Fibroblast of upper back skin (primary cell): ENCODE measurements around the gene BCAR1.
"Not testable (repeated sequence)": the region's sequence is repeated elsewhere in the genome, so short reads cannot be mapped to it uniquely, and the experiment has no call there.

ENCODE experiments used
- DNase-seq: peaks from one replicate; pipeline ENCODE4 v3.0.0-alpha.2; 2013

Gene BCAR1

DNA sequence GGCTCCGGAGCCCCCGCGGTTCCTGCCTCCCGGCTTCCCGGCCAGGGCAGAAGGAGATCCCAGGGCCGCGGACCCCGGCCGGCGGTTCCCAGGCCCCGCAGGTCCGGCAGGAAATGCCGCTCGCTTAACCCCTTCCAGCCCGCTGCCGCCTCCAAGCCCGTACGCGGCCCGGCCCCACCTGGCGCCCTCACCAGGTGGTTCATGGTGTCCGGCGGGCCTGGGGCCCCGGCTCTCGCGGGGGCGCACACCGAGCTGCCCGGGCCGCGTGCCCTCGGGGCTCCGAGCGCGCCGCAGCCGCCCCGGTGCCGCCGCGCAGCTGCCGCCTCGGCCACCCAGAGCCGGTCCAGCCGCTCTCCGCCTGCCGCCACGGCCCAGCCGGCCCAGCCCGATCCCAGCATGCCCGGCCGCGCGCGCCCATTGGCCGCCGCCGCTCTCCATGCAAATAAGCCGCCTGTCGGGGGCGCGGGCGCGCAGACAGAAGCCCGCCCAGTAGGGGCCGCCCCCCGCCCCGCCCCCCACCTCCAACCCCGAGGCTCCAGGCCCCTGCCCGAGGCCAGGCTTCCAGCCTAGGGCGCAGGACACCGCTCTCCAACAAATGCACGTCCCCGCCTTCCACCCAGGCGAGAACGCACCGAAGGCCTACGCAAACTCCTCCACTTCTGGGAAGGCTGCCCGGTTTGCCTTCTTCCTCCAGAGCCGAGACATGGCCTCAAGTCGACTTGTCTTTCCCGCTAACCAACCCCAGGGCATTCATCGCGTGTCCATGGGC, at the start of gene BCAR1:
BCAR1 (minus strand) TSS at position 345 of the 769 bp plus-strand sequence; CDS start at position 203, 142 bp downstream.
- DNase-seq = peak; percentile 89

DNA sequence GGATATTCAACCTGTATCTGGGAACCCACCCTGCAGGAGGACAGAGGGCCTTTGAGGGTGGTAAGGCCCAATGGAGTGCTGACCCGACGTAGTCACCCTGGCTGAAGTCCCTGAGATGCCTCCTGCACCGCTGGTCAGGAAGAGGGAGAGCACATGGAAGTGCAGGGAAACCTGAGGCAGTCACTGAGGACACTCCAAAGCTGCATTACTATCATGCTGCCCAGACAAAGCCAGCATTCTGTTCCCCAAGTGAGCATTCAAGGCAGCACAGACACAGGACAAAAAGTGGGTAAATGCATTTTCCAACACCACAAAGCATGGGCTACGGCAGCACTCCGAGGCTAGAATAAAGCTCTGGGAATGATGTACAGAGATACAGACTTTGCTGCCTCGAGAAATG, 46.8 kb upstream of the BCAR1 start:
- no peak for DNase-seq

DNA sequence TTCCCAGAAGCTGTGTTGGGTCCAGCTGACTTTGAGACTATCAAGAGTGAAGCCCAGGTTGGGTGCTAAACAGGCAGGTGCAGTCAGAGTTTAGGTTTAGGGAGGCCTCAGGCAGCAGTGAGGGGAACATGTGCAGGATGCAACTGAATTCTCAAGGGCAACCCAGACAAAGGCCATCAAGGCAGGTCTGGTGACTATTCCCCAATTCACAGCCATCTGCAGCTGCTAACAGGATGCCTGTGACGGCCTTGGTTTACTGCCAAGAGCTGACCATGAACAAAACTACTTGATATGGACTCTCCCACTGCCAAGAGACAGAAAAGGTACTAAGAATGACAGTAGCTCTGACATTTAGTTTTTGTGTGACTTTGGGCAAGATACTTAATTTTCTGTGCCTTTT, 45.2 kb upstream of the BCAR1 start:
- no peak for DNase-seq

GRCh38 chr16:75294773-75295459, 43.5 kb upstream of the BCAR1 start:
- DNase-seq = peak; percentile 46

- DNase-seq = no peak
Observed at GRCh38 chr16:75293772-75294171, 42.3 kb upstream of the BCAR1 start.

GRCh38 chr16:75293173-75293572, 41.7 kb upstream of the BCAR1 start:
- no peak for DNase-seq

DNA sequence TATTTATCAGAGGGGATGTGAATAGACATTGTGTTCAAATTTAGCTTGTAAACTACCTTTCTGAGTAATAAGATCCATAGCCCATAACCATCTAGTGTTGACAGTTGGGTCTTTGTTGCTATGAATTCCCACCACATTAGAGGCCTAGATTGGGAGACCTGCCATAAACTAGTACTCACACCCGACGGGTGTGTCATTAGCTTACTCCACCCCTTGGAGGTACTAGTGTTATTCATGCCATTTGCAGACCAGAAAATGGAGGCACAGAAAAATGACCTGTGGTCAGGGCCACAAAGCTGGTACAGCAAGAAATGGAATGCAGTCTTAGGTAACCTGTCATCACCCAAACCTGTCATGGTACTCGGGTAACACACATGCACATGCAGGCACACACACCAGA, 41.3 kb upstream of the BCAR1 start:
- no peak for DNase-seq

- DNase-seq = no peak
Observed at GRCh38 chr16:75289189-75289588, 37.8 kb upstream of the BCAR1 start.

DNA sequence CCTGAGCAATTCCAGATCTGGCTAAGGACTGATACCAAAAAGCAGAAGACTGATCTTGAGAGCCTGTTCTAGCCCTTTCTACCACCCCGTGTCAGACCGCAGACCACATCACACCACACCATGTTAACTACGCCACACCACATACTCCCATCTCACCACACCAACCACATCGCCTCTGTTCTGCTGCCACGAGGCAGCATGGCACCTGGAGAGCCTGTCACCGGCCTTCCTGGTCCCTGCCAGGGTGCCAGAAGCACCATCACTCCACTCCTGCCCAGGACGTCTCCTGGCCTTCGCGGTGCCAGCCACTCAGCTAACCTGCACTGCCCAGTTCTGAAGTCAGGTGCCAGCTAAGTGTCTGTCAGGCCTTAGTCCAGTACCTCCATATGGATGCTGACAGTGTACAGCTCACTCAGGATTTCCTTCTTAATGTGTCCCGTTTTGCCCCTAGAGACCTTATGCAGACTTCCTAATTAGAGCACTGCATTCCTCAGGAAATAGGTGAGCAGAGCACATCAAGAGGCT, 37.2 kb upstream of the BCAR1 start:
- no peak for DNase-seq

- no peak for DNase-seq
Observed at GRCh38 chr16:75288181-75288580, 36.8 kb upstream of the BCAR1 start.

DNA sequence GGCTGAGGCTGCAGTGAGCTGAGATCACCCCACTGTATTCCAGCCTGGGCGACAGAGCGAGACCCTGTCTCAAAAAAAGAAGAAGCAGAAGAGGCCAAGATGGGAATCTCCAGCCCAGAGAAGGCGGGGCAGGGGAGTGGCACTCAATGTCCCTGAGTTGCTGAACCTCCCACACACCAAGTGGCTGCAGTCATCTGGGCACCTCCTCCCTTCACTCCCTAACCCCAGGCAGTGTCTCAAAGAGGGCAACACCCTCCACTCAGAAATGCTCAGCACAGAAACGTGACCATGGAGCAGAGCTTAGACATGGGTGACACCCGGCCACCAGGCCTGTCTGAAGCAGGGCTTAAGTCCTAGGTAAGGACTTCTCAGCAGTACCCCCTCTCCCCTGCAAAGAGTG, 36.3 kb upstream of the BCAR1 start:
- no peak for DNase-seq

DNA sequence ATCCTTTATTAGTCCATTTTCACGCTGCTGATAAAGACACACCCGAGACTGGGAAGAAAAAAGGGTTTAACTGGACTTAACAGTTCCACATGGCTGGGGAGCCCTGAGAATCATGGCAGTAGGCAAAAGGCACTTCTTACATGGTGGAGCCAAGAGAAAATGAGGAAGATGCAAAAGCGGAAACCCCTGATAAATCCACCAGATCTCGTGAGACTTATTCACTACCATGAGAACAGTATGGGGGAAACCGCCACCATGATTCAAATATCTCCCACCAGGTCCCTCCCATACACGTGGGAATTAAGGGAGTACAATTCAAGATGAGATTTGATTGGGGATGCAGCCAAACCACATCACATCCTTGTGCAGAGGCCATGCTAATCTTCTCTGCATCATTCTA, 35.0 kb upstream of the BCAR1 start:
- no peak for DNase-seq

GRCh38 chr16:75282466-75283281, 31.2 kb upstream of the BCAR1 start:
- peak; percentile 44 for DNase-seq

GRCh38 chr16:75281826-75282225, 30.4 kb upstream of the BCAR1 start:
- DNase-seq = no peak

DNA sequence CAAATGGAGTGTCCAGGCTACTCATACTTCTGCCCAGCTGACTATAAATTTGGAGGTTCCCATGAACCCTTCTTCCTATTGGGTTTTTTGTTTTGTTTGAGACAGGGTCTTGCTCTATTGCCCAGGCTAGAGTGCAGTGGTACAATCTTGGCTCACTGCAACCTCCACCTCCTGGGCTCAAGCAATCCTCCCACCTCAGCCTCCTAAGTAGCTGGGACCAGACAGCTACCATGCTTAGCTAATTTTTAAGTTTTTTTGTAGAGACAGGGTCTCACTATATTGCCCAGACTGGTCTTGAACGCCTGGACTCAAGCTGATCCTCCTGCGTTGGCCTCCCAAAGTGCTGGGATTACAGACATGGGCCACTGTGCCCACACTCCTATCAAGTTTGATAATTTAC, 29.6 kb upstream of the BCAR1 start:
- DNase-seq = not testable (repeated sequence)

GRCh38 chr16:75280331-75280804, 28.9 kb upstream of the BCAR1 start:
- no peak for DNase-seq

GRCh38 chr16:75279305-75279704, 27.9 kb upstream of the BCAR1 start:
- DNase-seq = no peak

DNA sequence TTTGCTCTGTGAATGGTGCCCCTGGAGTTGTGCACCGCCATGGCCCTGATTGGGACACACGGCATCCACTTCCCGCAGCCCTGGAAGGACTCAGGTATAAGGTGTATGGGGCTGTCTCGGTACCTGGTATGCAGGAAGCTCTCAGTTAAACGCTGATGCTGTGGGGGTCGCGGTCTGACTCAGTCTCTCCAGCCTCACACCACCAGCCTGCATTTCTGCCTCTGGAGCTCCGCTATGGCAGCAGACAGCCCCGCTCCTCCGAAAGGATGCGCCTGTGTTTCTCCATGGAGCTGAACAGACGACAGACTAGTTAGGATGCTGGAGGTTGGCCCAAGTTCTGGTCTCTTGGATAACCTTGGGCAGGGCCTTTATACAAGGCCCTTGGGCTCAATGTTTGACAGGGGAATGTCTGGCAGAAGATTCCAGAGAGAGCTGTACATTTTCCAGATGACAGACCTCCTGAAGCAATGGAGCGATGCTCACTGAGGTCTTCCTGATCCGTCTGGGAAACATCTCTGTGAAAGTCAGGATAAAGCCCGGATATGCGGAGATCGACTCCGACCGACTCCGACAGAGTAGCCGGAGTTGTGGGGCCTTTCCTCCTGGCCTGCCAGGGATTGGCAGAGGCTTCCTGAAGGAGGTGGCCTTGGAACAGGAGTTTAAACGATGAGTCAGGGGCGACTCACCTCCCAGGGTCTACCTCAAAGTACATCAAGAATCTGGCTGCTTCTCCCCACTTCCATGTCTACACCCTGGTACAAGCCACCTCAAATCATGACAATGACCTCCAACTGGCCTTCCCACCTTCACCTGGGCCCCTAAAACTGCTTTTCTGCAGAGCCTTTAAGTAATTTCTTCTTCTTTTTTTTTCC, 21.9 kb upstream of the BCAR1 start:
- peak; percentile 54 for DNase-seq

- DNase-seq = not testable (repeated sequence)
Observed at GRCh38 chr16:75272629-75273028, 21.2 kb upstream of the BCAR1 start.

DNA sequence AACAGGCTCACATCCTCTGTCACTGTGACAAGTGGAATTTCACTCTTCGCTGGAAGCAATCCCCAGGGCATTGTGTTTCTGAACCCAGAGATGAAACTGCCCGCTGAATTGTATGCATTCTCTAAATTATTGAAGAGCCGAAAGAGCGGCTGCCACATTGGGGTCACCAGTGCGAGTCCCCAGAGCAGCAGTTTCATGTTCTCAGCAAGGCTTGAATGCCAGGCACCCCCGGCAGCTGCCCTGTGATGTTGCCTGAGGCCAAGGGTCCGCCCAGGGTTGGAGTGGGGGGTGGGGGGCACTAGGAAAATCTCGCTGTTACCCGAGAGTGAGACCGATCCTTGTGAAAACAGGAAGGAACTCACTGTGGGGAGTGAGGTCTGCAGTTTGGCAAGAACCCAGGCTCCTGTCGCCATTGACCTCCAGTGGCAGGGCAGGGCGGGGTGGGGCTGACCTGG, 20.7 kb upstream of the BCAR1 start:
- DNase-seq = no peak

DNA sequence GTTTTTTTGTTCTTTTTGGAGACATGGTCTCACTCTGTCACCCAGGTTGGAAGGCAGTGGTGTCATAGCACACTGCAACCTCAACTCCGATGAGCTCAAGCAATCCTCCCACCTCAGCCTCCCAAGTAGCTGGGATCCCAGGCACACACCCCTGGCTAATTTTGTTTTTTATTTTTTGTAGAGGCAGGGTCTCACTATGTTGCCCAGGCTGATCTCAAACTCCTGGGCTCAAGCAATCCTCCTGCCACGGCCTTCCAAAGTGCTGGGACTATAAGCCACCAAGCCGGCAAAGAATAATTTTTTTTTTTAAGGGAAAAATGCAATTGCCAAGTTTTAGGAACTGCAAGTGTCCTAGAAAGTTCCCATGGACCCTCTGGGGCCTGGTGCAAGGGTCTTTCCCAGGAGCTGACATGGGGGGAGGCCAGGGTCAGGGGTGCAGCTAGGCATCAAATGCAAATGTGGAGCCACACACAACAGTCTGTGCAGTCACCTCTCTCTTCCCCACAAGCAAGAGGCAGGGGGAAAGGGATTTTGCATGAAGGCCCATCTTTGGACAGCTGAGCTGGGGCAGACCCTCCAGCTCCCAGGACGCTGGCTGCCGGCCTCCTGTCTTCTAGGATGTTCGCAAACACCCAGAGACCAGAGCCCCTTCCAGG, 20.1 kb upstream of the BCAR1 start:
- no peak for DNase-seq

GRCh38 chr16:75269358-75269757, 17.9 kb upstream of the BCAR1 start:
- not testable (repeated sequence) for DNase-seq
